Suprapubic skin (tissue), 4 donors: Measurements from ENCODE around the gene SIPA1L3. TPM values are rescaled to one million over a fixed set of nuclear protein-coding genes. Genes with fewer than 3 reads are reported as not detected.

Source experiments
- DNase-seq, 2 donors: peaks; one replicate each; pipeline ENCODE4 v3.0.0-alpha.2; 2019; ENCODE audit warnings: low spot score in 2 of 2
- H3K27ac ChIP-seq: fragments of 200-600 bp; sonication (generic); one replicate; pipeline ENCODE4 v1.5.1; 2019
- H3K27me3 ChIP-seq: fragments of 200-600 bp; sonication (generic); one replicate; pipeline ENCODE4 v1.5.1; 2019
- H3K36me3 ChIP-seq: fragments of 200-600 bp; sonication (generic); one replicate; pipeline ENCODE4 v1.5.1; 2019
- H3K4me1 ChIP-seq: fragments of 200-600 bp; sonication (generic); one replicate; pipeline ENCODE4 v1.5.1; 2019
- H3K4me3 ChIP-seq: fragments of 200-600 bp; sonication (generic); one replicate; pipeline ENCODE4 v1.5.1; 2019; ENCODE audit warnings: mild to moderate bottlenecking
- H3K9me3 ChIP-seq: fragments of 200-600 bp; sonication (generic); one replicate; pipeline ENCODE4 v1.5.1; 2019
- CTCF ChIP-seq, 2 donors: fragments of 200-600 bp in 1 of 2; fragments of 450-650 bp in 1 of 2; sonication (generic) in 1 of 2; IDR thresholded peaks; one replicate each; pipeline ENCODE4 v1.5.1; 2016 to 2019; ENCODE audit warnings: antibody characterized with exemption in 2 of 2, mild to moderate bottlenecking in 1 of 2, moderate library complexity in 1 of 2
- EP300 ChIP-seq: sonication (generic); formaldehyde crosslinking; IDR thresholded peaks from one replicate; pipeline ENCODE4 v1.6.1; 2017; ENCODE audit warnings: antibody characterized with exemption
- POLR2A ChIP-seq, 2 donors: fragments of 450-650 bp; IDR thresholded peaks; one replicate each; pipeline ENCODE4 v1.6.1; 2017; ENCODE audit warnings: antibody characterized with exemption in 2 of 2, mild to moderate bottlenecking in 2 of 2, moderate library complexity in 2 of 2
- POLR2AphosphoS5 ChIP-seq, 3 donors: sonication (generic); formaldehyde crosslinking; IDR thresholded peaks; one replicate each; pipeline ENCODE4 v1.6.1; 2017; ENCODE audit warnings: antibody characterized with exemption in 3 of 3
- WGBS: methylation state at CpG from one replicate; pipeline ENCODE4 v1.1.5; 2018; 5-methylcytosine and 5-hydroxymethylcytosine counted together
- total RNA-seq, 4 donors: library from RNA; depleted of rRNA; stranded (reverse); fragments of >200 nt; gene quantifications; one replicate each; pipeline ENCODE4 v1.1.0, GENCODE V29; 2016

Gene SIPA1L3
- total RNA-seq, 4 donors from 2014 or later, result 52.6 to 92.1 (median 81.8) TPM

DNA sequence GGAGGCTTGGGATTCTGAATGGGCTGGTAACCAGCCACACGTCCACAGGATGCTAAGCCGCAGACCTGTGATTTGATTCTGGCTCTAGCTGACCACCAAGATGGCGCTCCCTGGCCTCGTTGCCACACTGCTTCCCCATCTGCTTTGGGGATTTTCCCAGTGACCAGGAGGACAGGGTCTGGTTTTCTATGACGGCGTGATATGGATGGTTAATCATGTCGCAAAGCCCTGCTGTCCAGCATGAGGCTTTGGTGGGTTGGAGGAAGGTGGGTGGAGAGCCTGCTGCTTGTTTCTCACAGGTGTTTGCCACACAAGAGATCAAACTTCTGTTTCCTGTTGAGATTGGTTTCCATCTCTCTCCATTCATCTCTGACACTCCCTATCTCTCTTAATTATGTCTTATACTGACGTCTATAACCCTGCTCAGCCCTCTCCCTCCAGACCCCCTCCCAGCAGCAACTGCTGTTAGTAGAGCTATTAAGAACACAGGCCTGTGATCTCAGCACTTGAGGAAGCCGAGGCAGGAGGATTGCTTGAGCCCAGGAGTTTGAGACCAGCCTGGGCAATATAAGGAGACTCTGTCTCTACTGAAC lies 102.7 kb downstream of the SIPA1L3 start:
- peaks cover 6% of the 10 kb centered on the region for H3K4me1 ChIP-seq
- no peak for DNase-seq
- TF ChIP-seq CTCF (IDR thresholded peaks at IDR 0.05) (no peak), EP300 (no peak), POLR2AphosphoS5 (IDR thresholded peaks at IDR 0.05) (no peak), POLR2A (IDR thresholded peaks at IDR 0.05) (no peak)
- 96% methylated on average over 9 of the region's 9 CpGs for WGBS
- no peaks in the 10 kb centered on the region for H3K27me3 ChIP-seq
- no peak overlapping the region for H3K27ac ChIP-seq
- no peak overlapping the region for H3K4me3 ChIP-seq
- H3K9me3 ChIP-seq, result no peaks in the 10 kb centered on the region
- no peaks in the 10 kb centered on the region for H3K36me3 ChIP-seq

GRCh38 chr19:38011426-38011825 lies 104.4 kb downstream of the SIPA1L3 start:
- TF ChIP-seq POLR2A (IDR thresholded peaks at IDR 0.05) (no peak), CTCF (IDR thresholded peaks at IDR 0.05) (no peak), EP300 (no peak), POLR2AphosphoS5 (IDR thresholded peaks at IDR 0.05) (no peak)
- no peaks in the 10 kb centered on the region for H3K9me3 ChIP-seq
- H3K36me3 ChIP-seq, result no peaks in the 10 kb centered on the region
- no peaks in the 10 kb centered on the region for H3K4me1 ChIP-seq
- H3K27me3 ChIP-seq, result no peaks in the 10 kb centered on the region
- 95% methylated on average over 3 of the region's 3 CpGs for WGBS
- H3K4me3 ChIP-seq, result no peak overlapping the region
- no peak for DNase-seq
- H3K27ac ChIP-seq, result no peak overlapping the region

DNA sequence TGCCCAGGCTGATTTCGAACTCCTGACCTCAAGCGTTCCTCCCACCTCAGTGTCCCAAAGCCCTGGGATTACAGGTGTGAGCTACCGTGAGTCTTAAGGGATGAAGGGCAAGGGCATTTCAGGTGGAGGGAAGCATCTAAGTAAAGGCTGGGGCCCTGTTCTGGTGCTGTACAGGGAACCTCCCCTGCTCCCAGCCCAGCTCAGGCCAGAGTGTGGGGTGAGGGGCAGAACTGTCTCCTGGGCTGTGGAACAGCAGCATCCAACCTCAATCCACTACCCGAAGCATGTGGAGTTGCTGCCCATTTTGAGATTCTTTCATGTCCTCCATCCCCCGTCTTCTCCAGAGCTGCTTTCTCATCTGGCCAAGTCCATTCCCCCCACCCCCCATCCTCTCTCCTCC lies 105.3 kb downstream of the SIPA1L3 start:
- H3K4me1 ChIP-seq, result no peaks in the 10 kb centered on the region
- no peaks in the 10 kb centered on the region for H3K9me3 ChIP-seq
- no peak for DNase-seq
- TF ChIP-seq CTCF (IDR thresholded peaks at IDR 0.05) (no peak), EP300 (no peak), POLR2AphosphoS5 (IDR thresholded peaks at IDR 0.05) (no peak), POLR2A (IDR thresholded peaks at IDR 0.05) (no peak)
- H3K27me3 ChIP-seq, result no peaks in the 10 kb centered on the region
- no peaks in the 10 kb centered on the region for H3K36me3 ChIP-seq
- no peak overlapping the region for H3K27ac ChIP-seq
- H3K4me3 ChIP-seq, result no peak overlapping the region
- WGBS, result 83% methylated on average over 5 of the region's 5 CpGs

- no peaks in the 10 kb centered on the region for H3K9me3 ChIP-seq
- H3K36me3 ChIP-seq, result no peaks in the 10 kb centered on the region
- H3K27ac ChIP-seq, result no peak overlapping the region
- no peak overlapping the region for H3K4me3 ChIP-seq
- no peaks in the 10 kb centered on the region for H3K4me1 ChIP-seq
- TF ChIP-seq POLR2AphosphoS5 (IDR thresholded peaks at IDR 0.05) (no peak), CTCF (IDR thresholded peaks at IDR 0.05) (no peak), POLR2A (IDR thresholded peaks at IDR 0.05) (no peak), EP300 (no peak)
- DNase-seq, result no peak
- H3K27me3 ChIP-seq, result no peaks in the 10 kb centered on the region
- WGBS, result 60% methylated on average over 3 of the region's 5 CpGs
Observed at GRCh38 chr19:38012944-38013343, 105.9 kb downstream of the SIPA1L3 start.

GRCh38 chr19:38013913-38014580 lies 107.0 kb downstream of the SIPA1L3 start:
- Histone ChIP-seq H3K36me3 (no peaks in the 10 kb centered on the region), H3K4me3 (no peak overlapping the region), H3K27me3 (no peaks in the 10 kb centered on the region), H3K4me1 (no peaks in the 10 kb centered on the region), H3K27ac (no peak overlapping the region), H3K9me3 (no peaks in the 10 kb centered on the region)
- 89% methylated on average over 11 of the region's 11 CpGs for WGBS
- DNase-seq, result no peak
- TF ChIP-seq POLR2AphosphoS5 (IDR thresholded peaks at IDR 0.05), result no peak
- no peak for TF ChIP-seq CTCF (IDR thresholded peaks at IDR 0.05)
- no peak for TF ChIP-seq EP300
- TF ChIP-seq POLR2A (IDR thresholded peaks at IDR 0.05), result no peak
